ENCODE data around the gene KCNQ2.

KCNQ2 gene

DNA sequence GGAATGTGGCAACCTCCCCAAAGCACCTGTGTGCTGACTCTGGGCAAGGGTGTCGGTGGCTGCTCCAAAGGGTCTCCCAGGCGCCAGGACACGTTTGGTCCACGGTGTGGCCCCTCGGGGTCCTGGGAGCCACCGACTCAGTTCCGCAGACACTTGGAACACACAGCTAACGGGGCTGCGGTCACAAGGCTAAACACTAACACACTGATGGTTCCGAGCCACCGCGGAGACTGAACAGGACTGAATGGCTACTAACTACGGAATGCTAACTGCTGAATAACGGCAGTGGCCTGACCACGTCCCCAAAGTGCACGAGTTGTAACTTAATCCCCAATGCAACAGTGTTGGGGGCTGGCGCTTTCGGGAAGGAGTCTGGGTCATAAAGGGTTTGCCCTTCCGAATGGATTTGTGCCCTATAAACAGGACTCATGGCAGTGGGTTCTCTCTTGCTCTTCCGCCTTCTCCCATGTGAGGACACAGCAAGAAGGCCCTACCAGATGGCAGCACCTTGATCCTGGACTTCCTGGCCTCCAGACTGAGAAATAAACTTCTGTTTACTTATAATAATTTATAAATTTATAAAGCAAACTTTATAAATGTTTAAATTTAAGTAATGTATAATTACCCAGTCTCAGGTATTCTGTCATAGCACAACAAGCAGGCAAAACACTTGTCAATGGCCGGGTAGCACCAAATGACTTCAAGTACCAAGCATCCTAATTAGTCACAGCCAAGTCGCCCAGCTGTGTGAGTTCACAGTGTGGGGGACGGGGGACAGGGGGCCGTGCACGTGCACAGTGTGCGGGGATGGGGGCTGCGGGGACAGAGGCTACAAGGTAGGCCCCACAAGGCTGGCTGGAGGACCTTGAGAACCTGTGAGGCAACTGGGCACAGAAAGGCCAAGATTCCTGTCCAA lies 28.7 kb upstream of the KCNQ2 start:
- no peak for DNase-seq

- no peak for DNase-seq
These were observed 27.9 kb upstream of the KCNQ2 start for GRCh38 chr20:63500151-63500901.

- no peak for DNase-seq
These were observed 27.0 kb upstream of the KCNQ2 start for GRCh38 chr20:63499338-63499969.

DNA sequence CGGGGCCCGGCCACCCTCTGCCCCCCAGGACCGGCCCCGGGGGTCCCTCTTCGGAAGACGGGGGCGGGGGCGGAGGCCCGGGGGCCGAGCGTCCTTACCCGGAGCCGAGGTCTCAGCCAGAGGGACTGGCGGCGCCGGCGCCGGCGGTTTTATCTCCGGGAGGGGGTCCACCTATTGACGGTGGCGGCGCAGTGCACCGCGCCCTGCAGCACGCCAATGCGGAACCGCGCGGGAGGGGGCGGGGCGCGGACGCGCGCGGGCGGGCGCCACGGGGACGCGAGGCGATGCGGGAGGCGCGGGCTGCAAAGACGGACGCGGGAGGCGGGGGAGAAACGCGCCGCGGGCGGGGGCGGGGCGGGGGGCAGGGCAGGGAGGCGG lies 26.5 kb upstream of the KCNQ2 start, which contains the start of gene EEF1A2:
TSS of gene EEF1A2 (minus strand) at position 124 of the 378 bp plus-strand sequence. CDS start 1,320 bp downstream, outside the sequence.
- no peak for DNase-seq

DNA sequence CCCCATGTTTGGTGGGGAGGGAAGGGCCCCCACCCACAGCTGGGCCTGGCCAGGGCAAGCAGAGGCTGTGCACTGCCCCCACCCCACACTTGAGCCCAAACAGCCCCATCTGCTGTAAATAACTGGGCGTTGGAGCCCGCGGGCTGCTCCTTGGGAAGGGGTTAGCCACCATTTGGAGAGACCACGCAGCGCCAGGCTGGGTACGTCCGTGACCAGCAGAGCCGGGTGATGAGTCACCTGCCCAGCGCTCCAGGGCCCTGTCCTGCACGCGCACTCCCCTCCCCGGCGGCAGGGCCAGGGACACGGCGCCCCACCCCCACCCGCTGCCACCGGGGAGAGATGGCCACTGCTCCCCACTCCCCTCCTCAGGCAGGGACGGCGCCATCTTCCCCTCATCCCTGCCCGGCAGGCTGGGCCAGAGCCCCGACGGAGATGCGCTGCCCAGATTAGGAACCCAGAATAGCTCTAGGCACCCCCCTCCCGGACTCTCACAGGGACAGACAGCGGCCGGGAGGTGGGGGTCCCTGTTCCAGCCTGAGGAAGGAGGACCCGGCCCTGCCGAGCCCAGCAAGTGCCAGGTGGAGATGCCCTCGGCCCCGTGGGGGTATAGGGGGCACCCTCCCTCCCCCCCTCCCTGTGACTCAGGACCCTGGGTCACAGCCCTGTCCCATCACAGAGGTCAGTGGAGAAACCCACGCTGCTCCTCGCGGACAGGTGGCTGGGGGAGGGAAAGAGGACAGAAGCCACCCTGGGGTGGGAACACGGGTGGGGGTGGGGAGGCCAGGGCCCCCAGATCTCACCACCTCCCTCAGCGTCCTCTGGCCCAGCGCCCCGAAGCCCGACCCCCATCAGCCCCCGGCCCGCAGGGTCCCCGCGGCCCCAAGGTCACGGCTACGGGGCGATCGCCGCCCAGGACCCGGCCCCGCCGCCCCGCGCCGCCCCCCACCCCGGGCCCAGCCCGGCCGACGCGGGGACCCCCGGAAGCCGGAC lies 25.8 kb upstream of the KCNQ2 start:
- no peak for DNase-seq

- no peak for DNase-seq
These were observed 24.9 kb upstream of the KCNQ2 start for GRCh38 chr20:63497138-63497945.

DNA sequence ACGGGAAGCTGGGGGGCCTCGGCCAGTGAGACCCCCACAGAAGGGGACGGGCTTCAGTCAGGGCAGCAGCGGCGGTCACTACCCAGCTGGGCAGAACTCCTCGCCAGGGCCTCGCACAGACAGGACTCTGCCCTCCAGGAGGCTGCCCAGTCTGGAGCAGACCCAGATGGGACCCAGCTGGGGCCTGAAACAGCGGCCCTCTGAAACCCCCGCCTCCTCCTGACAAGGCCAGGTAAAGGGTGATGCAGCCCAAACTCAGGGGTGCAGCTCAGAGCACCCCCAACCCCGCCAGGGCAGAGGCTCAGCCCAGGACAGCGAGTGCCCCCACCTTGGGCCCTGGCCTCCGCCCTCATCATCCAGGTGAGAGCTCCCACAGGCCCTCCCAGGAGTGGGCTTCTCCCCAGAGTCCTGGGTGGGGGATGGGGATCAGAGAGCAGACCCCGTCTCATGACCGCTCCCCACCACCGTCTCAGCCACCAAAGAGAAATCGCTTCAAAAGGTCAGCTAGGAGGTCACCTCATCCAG lies 24.2 kb upstream of the KCNQ2 start:
- DNase-seq: no peak

DNA sequence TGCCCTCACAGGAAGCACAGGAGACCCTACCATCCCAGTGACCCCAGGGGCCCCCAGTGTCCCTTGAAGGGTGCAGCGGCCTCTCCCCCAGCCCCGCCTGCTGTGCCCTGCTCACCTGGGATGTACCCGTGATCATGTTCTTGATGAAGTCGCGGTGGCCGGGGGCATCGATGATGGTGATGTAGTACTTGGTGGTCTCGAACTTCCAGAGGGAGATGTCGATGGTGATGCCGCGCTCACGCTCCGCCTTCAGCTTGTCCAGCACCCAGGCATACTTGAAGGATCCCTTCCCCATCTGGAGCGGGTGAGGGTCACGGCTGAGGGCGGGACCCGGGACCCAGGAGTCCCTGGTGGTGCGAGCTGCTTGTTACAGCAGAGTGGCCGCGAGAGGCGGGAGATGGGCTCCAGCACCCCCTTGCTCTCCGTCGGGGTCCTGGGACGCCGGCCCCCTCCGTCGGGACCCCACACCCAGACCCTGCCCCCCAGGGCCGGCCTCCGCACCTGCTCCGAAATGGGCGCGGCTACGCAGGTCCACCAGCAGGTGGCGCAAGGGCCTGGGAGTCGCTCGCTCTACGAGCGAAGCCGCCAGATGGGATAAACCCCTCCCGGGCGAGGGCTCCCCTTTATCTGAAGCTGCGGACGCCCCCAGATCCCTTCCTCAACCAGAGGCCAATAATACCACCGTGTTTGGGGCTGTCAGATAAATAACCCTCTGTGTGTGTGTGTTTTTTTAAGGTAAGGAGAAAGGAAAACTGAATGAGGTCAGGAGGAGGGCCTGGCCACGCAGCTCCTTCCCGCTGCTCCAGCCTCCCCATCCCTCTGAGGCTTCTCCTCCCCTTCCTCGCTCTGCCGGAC lies 23.5 kb upstream of the KCNQ2 start:
- no peak for DNase-seq

- no peak for DNase-seq
These were observed 22.8 kb upstream of the KCNQ2 start for GRCh38 chr20:63495167-63495720.

- DNase-seq: no peak
These were observed 22.1 kb upstream of the KCNQ2 start for GRCh38 chr20:63494420-63495166.

DNA sequence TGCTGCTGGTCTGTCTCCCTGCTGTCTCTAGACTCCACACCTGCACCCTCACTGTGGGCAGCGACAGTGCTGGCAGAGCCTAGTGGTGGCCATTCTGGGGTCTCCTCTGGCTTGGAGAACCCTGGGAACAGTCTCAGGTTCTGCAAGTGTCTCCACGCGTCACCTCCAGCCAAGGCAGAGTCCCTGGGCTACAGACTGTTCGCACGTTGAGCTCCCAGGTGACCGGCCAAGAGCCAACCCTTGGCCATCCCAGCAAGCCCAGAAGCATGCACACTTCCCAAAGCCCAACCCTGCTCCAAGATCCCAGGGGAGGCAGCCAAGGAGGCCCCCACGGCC lies 21.6 kb upstream of the KCNQ2 start:
- no peak for DNase-seq

GRCh38 chr20:63493563-63494020 lies 21.1 kb upstream of the KCNQ2 start:
- no peak for DNase-seq

DNA sequence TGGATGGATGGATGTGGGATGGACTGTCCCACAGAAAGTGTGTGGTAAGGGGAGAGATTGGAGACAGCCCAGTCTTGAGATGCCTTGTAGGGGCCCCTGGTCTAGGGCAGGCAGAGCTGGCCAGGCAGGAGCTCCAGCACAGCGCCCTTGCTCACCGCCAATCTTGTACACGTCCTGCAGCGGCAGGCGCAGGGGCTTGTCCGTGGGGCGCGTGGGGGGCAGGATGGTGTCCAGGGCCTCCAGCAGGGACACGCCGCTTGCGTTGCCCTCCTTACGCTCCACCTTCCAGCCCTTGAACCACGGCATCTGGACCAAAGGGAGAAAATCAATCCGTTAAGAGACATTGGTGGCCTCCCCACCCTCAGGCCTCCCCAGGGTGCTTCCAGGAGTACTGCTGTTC lies 20.5 kb upstream of the KCNQ2 start:
- DNase-seq: no peak

- no peak for DNase-seq
These were observed 20.1 kb upstream of the KCNQ2 start for GRCh38 chr20:63492518-63492917.

DNA sequence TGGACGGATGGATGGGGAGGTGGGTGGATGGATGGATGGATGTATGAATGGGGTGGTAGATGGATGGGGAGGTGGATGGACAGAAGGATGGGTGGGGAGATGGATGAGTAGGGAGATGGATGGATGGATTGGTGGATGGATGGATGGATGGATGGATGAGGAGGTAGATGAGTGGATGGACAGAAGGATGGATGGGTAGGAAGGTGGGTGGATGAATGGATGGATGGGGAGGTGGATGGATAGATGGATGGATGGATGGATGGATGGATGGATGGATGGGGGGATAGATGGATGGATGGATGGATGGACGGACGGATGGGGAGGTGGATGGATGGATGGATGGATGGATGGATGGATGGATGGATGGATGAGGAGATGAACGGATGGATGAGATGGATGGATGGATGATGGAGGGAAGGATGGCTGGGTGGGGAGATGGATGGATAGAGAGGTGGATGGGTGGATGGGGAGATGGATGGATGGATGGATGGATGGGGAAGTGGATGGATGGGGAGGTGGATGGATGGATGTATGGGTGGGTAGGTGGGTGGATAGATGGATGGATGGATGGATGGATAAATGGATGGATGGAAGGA lies 19.3 kb upstream of the KCNQ2 start:
- DNase-seq: no peak

DNA sequence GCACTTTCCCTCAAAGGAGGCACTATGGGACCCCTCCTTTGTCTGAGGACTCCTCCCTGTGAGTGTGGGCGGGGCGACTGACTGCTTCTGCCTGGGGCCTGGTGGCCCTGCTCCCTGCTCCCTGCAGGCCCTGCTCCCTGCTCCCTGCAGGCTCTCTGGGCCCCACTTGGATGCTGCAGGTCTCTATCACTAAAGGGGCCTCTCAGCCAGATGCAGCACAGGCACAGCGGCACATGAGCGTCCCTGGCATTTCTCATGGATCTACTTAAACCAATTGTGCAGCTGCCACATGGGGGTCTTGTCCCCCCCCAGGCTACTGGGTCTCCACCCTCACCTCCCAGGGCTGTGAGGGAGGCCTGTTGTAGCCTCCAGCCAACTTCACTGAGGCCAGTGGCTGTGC lies 18.6 kb upstream of the KCNQ2 start:
- no peak for DNase-seq

DNA sequence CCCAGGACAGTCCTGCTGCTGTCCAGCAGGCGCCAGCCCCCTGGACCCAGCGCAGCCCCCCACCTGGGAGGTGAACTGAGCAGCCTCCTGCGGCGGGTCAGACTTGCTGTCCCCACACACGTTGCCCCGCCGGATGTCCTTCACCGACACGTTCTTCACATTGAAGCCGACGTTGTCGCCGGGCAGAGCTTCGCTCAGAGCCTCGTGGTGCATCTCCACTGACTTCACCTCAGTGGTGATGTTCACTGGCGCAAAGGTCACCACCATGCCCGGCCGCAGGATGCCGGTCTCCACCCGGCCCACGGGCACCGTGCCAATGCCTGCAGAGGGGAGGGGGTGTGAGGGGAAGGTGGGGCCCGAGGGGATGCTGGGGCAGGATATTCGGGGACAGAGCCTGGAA lies 18.0 kb upstream of the KCNQ2 start:
- no peak for DNase-seq

Measured in NCI-H524 treated with DMSO at 0.1 percent for 48 hours (cell line).